ENCODE measurements around the gene XCL2.

XCL2 gene

GRCh38 chr1:168512864-168513595, 30.8 kb downstream of the XCL2 start:
- no peak for DNase-seq

GRCh38 chr1:168509875-168510791, 33.7 kb downstream of the XCL2 start:
- DNase-seq, result no peak

- DNase-seq, result no peak
Measured at GRCh38 chr1:168509210-168509609, 34.6 kb downstream of the XCL2 start.

GRCh38 chr1:168507828-168508227, 36.0 kb downstream of the XCL2 start:
- no peak for DNase-seq

- no peak for DNase-seq
Measured at GRCh38 chr1:168507231-168507630, 36.6 kb downstream of the XCL2 start.

GRCh38 chr1:168506204-168506819, 37.5 kb downstream of the XCL2 start:
- no peak for DNase-seq

GRCh38 chr1:168505006-168505405, 38.8 kb downstream of the XCL2 start:
- DNase-seq, result no peak

GRCh38 chr1:168504064-168504837, 39.5 kb downstream of the XCL2 start:
- DNase-seq, result no peak

- DNase-seq, result no peak
Measured at GRCh38 chr1:168499688-168500049, 44.1 kb downstream of the XCL2 start.

GRCh38 chr1:168498956-168499687, 44.7 kb downstream of the XCL2 start:
- no peak for DNase-seq

- no peak for DNase-seq
Measured at GRCh38 chr1:168498159-168498631, 45.6 kb downstream of the XCL2 start.

- no peak for DNase-seq
Measured at GRCh38 chr1:168497376-168497950, 46.3 kb downstream of the XCL2 start.

- DNase-seq, result no peak
Measured at GRCh38 chr1:168491527-168492164, 52.2 kb downstream of the XCL2 start.
